Measurements from ENCODE around the gene TCHH. TPM values are rescaled to one million over a fixed set of nuclear protein-coding genes. Genes with fewer than 3 reads are reported as not detected.

The TCHH gene, protein sequence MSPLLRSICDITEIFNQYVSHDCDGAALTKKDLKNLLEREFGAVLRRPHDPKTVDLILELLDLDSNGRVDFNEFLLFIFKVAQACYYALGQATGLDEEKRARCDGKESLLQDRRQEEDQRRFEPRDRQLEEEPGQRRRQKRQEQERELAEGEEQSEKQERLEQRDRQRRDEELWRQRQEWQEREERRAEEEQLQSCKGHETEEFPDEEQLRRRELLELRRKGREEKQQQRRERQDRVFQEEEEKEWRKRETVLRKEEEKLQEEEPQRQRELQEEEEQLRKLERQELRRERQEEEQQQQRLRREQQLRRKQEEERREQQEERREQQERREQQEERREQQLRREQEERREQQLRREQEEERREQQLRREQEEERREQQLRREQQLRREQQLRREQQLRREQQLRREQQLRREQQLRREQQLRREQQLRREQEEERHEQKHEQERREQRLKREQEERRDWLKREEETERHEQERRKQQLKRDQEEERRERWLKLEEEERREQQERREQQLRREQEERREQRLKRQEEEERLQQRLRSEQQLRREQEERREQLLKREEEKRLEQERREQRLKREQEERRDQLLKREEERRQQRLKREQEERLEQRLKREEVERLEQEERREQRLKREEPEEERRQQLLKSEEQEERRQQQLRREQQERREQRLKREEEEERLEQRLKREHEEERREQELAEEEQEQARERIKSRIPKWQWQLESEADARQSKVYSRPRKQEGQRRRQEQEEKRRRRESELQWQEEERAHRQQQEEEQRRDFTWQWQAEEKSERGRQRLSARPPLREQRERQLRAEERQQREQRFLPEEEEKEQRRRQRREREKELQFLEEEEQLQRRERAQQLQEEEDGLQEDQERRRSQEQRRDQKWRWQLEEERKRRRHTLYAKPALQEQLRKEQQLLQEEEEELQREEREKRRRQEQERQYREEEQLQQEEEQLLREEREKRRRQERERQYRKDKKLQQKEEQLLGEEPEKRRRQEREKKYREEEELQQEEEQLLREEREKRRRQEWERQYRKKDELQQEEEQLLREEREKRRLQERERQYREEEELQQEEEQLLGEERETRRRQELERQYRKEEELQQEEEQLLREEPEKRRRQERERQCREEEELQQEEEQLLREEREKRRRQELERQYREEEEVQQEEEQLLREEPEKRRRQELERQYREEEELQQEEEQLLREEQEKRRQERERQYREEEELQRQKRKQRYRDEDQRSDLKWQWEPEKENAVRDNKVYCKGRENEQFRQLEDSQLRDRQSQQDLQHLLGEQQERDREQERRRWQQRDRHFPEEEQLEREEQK (N-terminal part only)
- under 1 TPM in 1 of 4 donors, not detected in 3; 0.13 TPM for total RNA-seq

DNA sequence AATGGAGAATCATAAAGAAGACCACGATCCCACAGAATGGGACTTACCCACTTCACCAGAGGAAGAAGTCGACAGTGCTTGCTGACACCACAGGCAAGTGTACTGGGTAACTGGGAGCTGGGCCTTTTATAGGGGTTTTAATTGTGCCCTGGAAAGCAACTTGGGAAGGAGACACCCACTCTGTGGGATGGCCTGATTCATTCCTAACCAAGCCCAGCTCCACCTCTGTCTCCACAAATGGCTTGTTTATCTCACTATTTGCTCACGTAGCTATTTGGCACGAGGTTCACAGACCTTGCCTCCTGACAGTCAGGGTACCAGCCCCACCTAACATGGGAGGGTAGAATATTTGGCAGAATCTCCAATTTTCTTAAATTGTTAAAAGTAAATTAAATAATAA lies at the start of gene TCHH:
Gene TCHH, minus strand, starts transcription at position 101 of the 400 bp plus-strand sequence. CDS start 1,364 bp downstream, outside the sequence.
- Histone ChIP-seq H3K4me3 (no peak within 1 kb of the TSS), H3K27me3 (peaks cover 47 to 50% (median 49%) of the 10 kb centered on the region in 3 donors), H3K9me3 (no peaks in the 10 kb centered on the region), H3K27ac (no peak within 1 kb of the TSS), H3K4me1 (peaks cover 5% of the 10 kb centered on the region in 2 donors), H3K36me3 (no peaks in the 10 kb centered on the region)
- intact Hi-C loops (cut with DNase I; ENCODE audit: low total_unique reads) = no loop called here
- TF ChIP-seq CTCF (IDR thresholded peaks at IDR 0.05 in 4 of 5, conservative IDR thresholded peaks at IDR 0.05 in 1 of 5) (no peak), POLR2A (IDR thresholded peaks at IDR 0.05) (no peak)
- no peak for ATAC-seq
- in situ Hi-C loops (cut with MboI; ENCODE audit: low sequenced_read_pairs in 4 of 4) = no loop called here
- no peak for DNase-seq

GRCh38 chr1:152164517-152165136 lies 49.4 kb upstream of the TCHH start:
- intact Hi-C loops (cut with DNase I; ENCODE audit: low total_unique reads) = no loop called here
- H3K36me3 ChIP-seq = no peaks in the 10 kb centered on the region
- in situ Hi-C loops (cut with MboI; ENCODE audit: low sequenced_read_pairs in 4 of 4) = loop anchor here in 1 of 4 donors (10.0 kb wide), 1 partner anchor 60 kb away; no protein-coding TSS in a partner anchor
- ATAC-seq (no peak), DNase-seq (no peak)
- H3K27me3 ChIP-seq = no peaks in the 10 kb centered on the region
- no peaks in the 10 kb centered on the region for H3K9me3 ChIP-seq
- H3K4me3 ChIP-seq = no peak overlapping the region
- H3K4me1 ChIP-seq = peaks cover 0 to 3% of the 10 kb centered on the region in 2 donors
- H3K27ac ChIP-seq = peak overlapping the region in 1 of 4 donors; percentile 24
- no peak for TF ChIP-seq POLR2A (IDR thresholded peaks at IDR 0.05)
- TF ChIP-seq CTCF (IDR thresholded peaks at IDR 0.05 in 4 of 5, conservative IDR thresholded peaks at IDR 0.05 in 1 of 5) = no peak

DNA sequence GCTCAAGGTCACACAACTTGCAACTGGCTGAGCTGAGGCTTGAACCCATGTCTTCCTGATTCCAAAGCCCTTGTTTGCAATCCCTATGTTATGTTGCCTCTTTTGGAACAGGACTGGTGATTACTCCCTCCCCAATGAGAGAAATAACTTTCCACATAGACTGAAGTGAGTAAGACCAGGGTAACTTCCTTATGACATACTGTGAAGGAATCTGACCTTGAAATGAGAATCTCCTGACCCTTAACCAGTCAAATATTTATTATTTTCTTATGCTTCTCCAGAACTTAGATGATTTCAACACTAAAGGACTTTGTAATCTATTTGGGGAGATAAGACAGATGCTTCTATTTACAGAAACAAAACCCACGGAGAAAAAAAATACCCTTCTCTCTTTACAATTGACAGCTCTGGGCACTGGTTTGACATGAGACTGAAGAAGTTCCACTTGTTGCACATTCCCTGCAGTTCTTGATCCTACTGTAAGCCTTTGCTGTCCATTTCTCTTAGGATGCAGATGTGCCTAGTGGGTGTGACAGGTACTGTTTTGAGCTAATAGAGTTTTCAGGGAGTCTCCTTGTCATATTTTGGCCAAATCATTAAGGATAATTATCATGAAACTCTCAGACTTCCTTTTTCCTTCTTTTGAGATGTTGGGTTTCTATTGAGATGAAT lies 47.7 kb upstream of the TCHH start:
- intact Hi-C loops (cut with DNase I; ENCODE audit: low total_unique reads) (no loop called here), in situ Hi-C loops (cut with MboI; ENCODE audit: low sequenced_read_pairs in 4 of 4) (loop anchor here in 1 of 4 donors (10.0 kb wide), 1 partner anchor 58 kb away; no protein-coding TSS in a partner anchor)
- DNase-seq (no peak), ATAC-seq (no peak)
- H3K4me1 ChIP-seq = no peaks in the 10 kb centered on the region
- no peak overlapping the region for H3K27ac ChIP-seq
- H3K27me3 ChIP-seq = no peaks in the 10 kb centered on the region
- no peak for TF ChIP-seq POLR2A (IDR thresholded peaks at IDR 0.05)
- TF ChIP-seq CTCF (IDR thresholded peaks at IDR 0.05 in 4 of 5, conservative IDR thresholded peaks at IDR 0.05 in 1 of 5) = no peak
- no peaks in the 10 kb centered on the region for H3K9me3 ChIP-seq
- no peak overlapping the region for H3K4me3 ChIP-seq
- no peaks in the 10 kb centered on the region for H3K36me3 ChIP-seq

All from gastrocnemius medialis (tissue), 4 donors.